ENCODE data around the gene MCTP2. TPM values are rescaled to one million over a fixed set of nuclear protein-coding genes. Genes with fewer than 3 reads are reported as not detected.

MCTP2 gene
- total RNA-seq, 1 donor from 2014 or later, result 1.5 TPM

GRCh38 chr15:94395640-94396039 lies 164.3 kb downstream of the MCTP2 start:
- Mint-ChIP-seq H3K36me3 (ENCODE audit: low read depth, unreplicated experiment) (no peaks in the 10 kb centered on the region), H3K27me3 (ENCODE audit: unreplicated experiment) (no peaks in the 10 kb centered on the region), H3K4me3 (ENCODE audit: unreplicated experiment) (no peak overlapping the region), H3K9me3 (ENCODE audit: unreplicated experiment) (no peaks in the 10 kb centered on the region), H3K4me1 (ENCODE audit: unreplicated experiment) (peaks cover 30% of the 10 kb centered on the region), H3K27ac (ENCODE audit: unreplicated experiment) (no peak overlapping the region)
- TF ChIP-seq CTCF (IDR thresholded peaks at IDR 0.05; ENCODE audit: unreplicated experiment), result no peak
- DNase-seq (ENCODE audit: low spot score), result no peak

- Mint-ChIP-seq H3K36me3 (ENCODE audit: low read depth, unreplicated experiment) (no peaks in the 10 kb centered on the region), H3K4me1 (ENCODE audit: unreplicated experiment) (peaks cover 45% of the 10 kb centered on the region), H3K9me3 (ENCODE audit: unreplicated experiment) (no peaks in the 10 kb centered on the region), H3K27me3 (ENCODE audit: unreplicated experiment) (no peaks in the 10 kb centered on the region), H3K27ac (ENCODE audit: unreplicated experiment) (peak overlapping the region; percentile 91), H3K4me3 (ENCODE audit: unreplicated experiment) (no peak overlapping the region)
- DNase-seq (ENCODE audit: low spot score), result no peak
- no peak for TF ChIP-seq CTCF (IDR thresholded peaks at IDR 0.05; ENCODE audit: unreplicated experiment)
Measured at GRCh38 chr15:94397337-94397736, 166.0 kb downstream of the MCTP2 start.

GRCh38 chr15:94398001-94398400 lies 166.6 kb downstream of the MCTP2 start:
- peak overlapping the region; percentile 10 for H3K27ac Mint-ChIP-seq (ENCODE audit: unreplicated experiment)
- no peak for TF ChIP-seq CTCF (IDR thresholded peaks at IDR 0.05; ENCODE audit: unreplicated experiment)
- no peak overlapping the region for H3K4me3 Mint-ChIP-seq (ENCODE audit: unreplicated experiment)
- H3K36me3 Mint-ChIP-seq (ENCODE audit: low read depth, unreplicated experiment), result no peaks in the 10 kb centered on the region
- peaks cover 52% of the 10 kb centered on the region for H3K4me1 Mint-ChIP-seq (ENCODE audit: unreplicated experiment)
- DNase-seq (ENCODE audit: low spot score), result no peak
- H3K9me3 Mint-ChIP-seq (ENCODE audit: unreplicated experiment), result no peaks in the 10 kb centered on the region
- no peaks in the 10 kb centered on the region for H3K27me3 Mint-ChIP-seq (ENCODE audit: unreplicated experiment)

DNA sequence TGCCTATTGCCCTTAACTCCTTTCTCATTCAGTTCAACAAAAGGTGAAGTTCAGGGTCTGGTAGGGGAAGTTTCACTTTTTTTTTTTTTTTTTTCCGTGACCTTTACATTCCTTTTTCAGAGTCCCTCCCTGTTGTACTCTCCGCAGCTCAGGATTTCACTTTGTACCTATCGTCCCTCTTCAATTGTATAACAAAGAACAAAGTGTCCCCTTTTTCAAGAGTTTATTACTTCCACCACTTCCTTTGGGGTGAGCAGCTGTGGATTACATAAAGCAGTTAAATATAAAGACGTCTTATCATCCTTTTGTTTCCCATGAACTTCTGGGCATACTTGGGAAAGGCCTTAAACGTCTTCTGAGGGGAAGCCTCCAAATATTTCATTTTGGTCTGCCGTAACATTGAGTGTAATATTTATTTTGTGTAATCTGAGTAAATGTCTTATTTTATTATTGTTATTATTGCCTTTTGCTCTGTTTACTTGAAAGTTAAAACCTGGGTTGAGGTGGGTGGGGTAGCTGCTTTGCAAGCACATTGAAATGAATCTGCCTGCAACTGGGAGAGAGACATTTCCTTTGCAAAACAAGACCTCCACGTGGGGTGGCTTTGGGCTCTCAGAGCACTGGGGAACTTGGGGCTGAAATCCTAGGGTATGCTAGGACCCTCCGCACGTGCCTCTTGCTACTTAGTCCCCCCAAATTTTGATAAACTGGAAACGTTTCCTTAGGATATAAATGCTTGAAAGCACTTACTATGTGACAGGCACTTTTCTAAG lies 169.4 kb downstream of the MCTP2 start:
- DNase-seq (ENCODE audit: low spot score), result no peak
- Mint-ChIP-seq H3K9me3 (ENCODE audit: unreplicated experiment) (no peaks in the 10 kb centered on the region), H3K4me3 (ENCODE audit: unreplicated experiment) (no peak overlapping the region), H3K27ac (ENCODE audit: unreplicated experiment) (no peak overlapping the region), H3K27me3 (ENCODE audit: unreplicated experiment) (peaks cover 3% of the 10 kb centered on the region), H3K4me1 (ENCODE audit: unreplicated experiment) (peaks cover 62% of the 10 kb centered on the region), H3K36me3 (ENCODE audit: low read depth, unreplicated experiment) (no peaks in the 10 kb centered on the region)
- no peak for TF ChIP-seq CTCF (IDR thresholded peaks at IDR 0.05; ENCODE audit: unreplicated experiment)

DNA sequence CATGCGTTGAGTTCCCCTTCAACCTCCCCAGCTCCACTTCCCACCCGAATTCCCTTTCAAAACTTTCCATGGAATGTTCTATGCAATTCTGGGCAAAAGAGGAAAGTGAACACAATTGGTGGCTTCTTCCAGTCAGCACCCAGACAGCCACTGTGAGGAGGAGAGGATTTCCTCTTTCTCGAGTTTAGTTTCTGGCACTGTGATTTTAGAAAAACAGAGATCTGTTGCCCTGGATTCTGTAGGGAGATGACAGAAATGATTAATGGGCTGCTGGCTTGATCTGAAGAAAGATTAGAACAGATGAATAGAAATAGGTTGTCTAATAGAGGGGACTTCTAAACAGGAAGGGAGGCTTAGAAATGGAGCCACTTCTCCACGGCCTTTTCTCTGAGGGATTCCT lies 172.0 kb downstream of the MCTP2 start:
- no peak for TF ChIP-seq CTCF (IDR thresholded peaks at IDR 0.05; ENCODE audit: unreplicated experiment)
- H3K4me3 Mint-ChIP-seq (ENCODE audit: unreplicated experiment), result no peak overlapping the region
- no peaks in the 10 kb centered on the region for H3K9me3 Mint-ChIP-seq (ENCODE audit: unreplicated experiment)
- peaks cover 48% of the 10 kb centered on the region for H3K4me1 Mint-ChIP-seq (ENCODE audit: unreplicated experiment)
- H3K27ac Mint-ChIP-seq (ENCODE audit: unreplicated experiment), result peak overlapping the region; percentile 89
- H3K27me3 Mint-ChIP-seq (ENCODE audit: unreplicated experiment), result peaks cover 3% of the 10 kb centered on the region
- DNase-seq (ENCODE audit: low spot score), result peak; percentile 8
- no peaks in the 10 kb centered on the region for H3K36me3 Mint-ChIP-seq (ENCODE audit: low read depth, unreplicated experiment)
